ENCODE data around the gene SYDE2.

- TF ChIP-seq CTCF (IDR thresholded peaks at IDR 0.05; ENCODE audit: low read depth, low read length, poor library complexity, severe bottlenecking): no peak
- no peak for TF ChIP-seq EZH2phosphoT487 (IDR thresholded peaks at IDR 0.05; ENCODE audit: borderline replicate concordance, low read length)
These were observed 16.6 kb downstream of the SYDE2 start for GRCh38 chr1:85184245-85184644.

Measured in DOHH2 (cell line).